ENCODE data around the gene EFNA3.

DNA sequence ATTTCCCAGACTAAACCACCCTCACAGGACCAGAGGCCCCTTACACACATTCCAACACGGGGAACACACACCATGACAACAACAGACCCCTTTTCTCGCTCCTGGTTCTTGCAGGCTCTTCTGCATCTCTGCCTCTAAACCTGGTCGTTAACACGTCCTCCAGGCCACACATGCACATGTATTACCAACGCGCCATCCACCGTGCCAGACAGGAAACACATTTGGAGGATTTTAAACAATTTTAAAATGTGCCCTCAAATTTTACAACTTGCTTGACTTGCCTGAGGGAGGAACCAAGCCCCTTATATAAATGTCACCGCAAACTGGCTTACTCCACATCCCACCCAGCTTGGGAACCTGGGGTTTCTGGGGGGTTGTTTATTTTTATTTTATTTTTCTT, 32.2 kb downstream of the EFNA3 start:
- TF ChIP-seq, protein P1, sequence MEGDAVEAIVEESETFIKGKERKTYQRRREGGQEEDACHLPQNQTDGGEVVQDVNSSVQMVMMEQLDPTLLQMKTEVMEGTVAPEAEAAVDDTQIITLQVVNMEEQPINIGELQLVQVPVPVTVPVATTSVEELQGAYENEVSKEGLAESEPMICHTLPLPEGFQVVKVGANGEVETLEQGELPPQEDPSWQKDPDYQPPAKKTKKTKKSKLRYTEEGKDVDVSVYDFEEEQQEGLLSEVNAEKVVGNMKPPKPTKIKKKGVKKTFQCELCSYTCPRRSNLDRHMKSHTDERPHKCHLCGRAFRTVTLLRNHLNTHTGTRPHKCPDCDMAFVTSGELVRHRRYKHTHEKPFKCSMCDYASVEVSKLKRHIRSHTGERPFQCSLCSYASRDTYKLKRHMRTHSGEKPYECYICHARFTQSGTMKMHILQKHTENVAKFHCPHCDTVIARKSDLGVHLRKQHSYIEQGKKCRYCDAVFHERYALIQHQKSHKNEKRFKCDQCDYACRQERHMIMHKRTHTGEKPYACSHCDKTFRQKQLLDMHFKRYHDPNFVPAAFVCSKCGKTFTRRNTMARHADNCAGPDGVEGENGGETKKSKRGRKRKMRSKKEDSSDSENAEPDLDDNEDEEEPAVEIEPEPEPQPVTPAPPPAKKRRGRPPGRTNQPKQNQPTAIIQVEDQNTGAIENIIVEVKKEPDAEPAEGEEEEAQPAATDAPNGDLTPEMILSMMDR (conservative IDR thresholded peaks at IDR 0.05 in 1 of 2, IDR thresholded peaks at IDR 0.05 in 1 of 2; ENCODE audit: low read depth in 1 of 2, low read length in 2 of 2): no peak
- TF ChIP-seq EZH2 (IDR thresholded peaks at IDR 0.05; ENCODE audit: low read length, missing control alignments): no peak
